Effector memory CD4-positive, alpha-beta T cell (primary cell): ENCODE results near the gene TBX6.
"Not testable (repeated sequence)": the region's sequence is repeated elsewhere in the genome, so short reads cannot be mapped to it uniquely, and the experiment has no call there.

Source experiments
- DNase-seq, 3 donors: peaks; one replicate each; pipeline ENCODE4 v3.0.0-alpha.2; 2020
- H3K27ac ChIP-seq: 2 replicates; pipeline ENCODE4 v1.7.0; 2013; ENCODE audit warnings: mild to moderate bottlenecking, low read length, moderate library complexity; ENCODE audit not compliant: insufficient read depth, poor library complexity, severe bottlenecking
- H3K27me3 ChIP-seq: replicated peaks from 2 replicates; pipeline ENCODE4 v1.7.0; 2013; ENCODE audit warnings: mild to moderate bottlenecking, low read length; ENCODE audit not compliant: insufficient read depth, control insufficient read depth, poor library complexity, severe bottlenecking
- H3K36me3 ChIP-seq: 2 replicates; pipeline ENCODE4 v1.7.0; 2013; ENCODE audit warnings: mild to moderate bottlenecking, low read length, moderate library complexity; ENCODE audit not compliant: control insufficient read depth, insufficient read depth
- H3K4me1 ChIP-seq: 2 replicates; pipeline ENCODE4 v1.7.0; 2013; ENCODE audit warnings: low read length, mild to moderate bottlenecking; ENCODE audit not compliant: control insufficient read depth, insufficient read depth, poor library complexity, severe bottlenecking
- H3K4me3 ChIP-seq: 2 replicates; pipeline ENCODE4 v1.7.0; 2013; ENCODE audit warnings: low read length, low read depth, mild to moderate bottlenecking; ENCODE audit not compliant: insufficient read depth, poor library complexity, severe bottlenecking
- H3K9me3 ChIP-seq: 2 replicates; pipeline ENCODE4 v1.7.0; 2013; ENCODE audit warnings: mild to moderate bottlenecking, low read length, moderate library complexity; ENCODE audit not compliant: control insufficient read depth

Gene TBX6

GRCh38 chr16:30122604-30123160 is 31.0 kb upstream of the TBX6 start:
- peaks cover 9% of the 10 kb centered on the region for H3K4me1 ChIP-seq
- peak in 2 of 3 donors; percentile 4 to 5 for DNase-seq

GRCh38 chr16:30121741-30122571 is 30.2 kb upstream of the TBX6 start:
- no peak for DNase-seq
- H3K27me3 ChIP-seq = no peaks in the 10 kb centered on the region
- peaks cover 9% of the 10 kb centered on the region for H3K4me1 ChIP-seq
- H3K9me3 ChIP-seq = no peaks in the 10 kb centered on the region
- H3K36me3 ChIP-seq = peaks cover 19% of the 10 kb centered on the region
- H3K4me3 ChIP-seq = peak overlapping the region; percentile 89
- peak overlapping the region; percentile 70 for H3K27ac ChIP-seq

More at GRCh38 chr16:30122604-30123160, 31.0 kb upstream of the TBX6 start:
- Histone ChIP-seq H3K27ac (peak overlapping the region; percentile 70), H3K36me3 (peaks cover 13% of the 10 kb centered on the region), H3K27me3 (no peaks in the 10 kb centered on the region), H3K4me3 (peak overlapping the region; percentile 89), H3K9me3 (no peaks in the 10 kb centered on the region)

GRCh38 chr16:30120340-30121105 is 28.8 kb upstream of the TBX6 start:
- no peaks in the 10 kb centered on the region for H3K9me3 ChIP-seq
- no peaks in the 10 kb centered on the region for H3K27me3 ChIP-seq
- H3K4me3 ChIP-seq = no peak overlapping the region
- H3K36me3 ChIP-seq = peaks cover 27% of the 10 kb centered on the region
- no peak overlapping the region for H3K27ac ChIP-seq
- no peak for DNase-seq
- H3K4me1 ChIP-seq = peaks cover 9% of the 10 kb centered on the region

GRCh38 chr16:30119428-30119827 is 27.7 kb upstream of the TBX6 start:
- Histone ChIP-seq H3K36me3 (peaks cover 27% of the 10 kb centered on the region), H3K9me3 (no peaks in the 10 kb centered on the region), H3K27ac (no peak overlapping the region), H3K4me1 (peaks cover 18% of the 10 kb centered on the region), H3K27me3 (no peaks in the 10 kb centered on the region), H3K4me3 (no peak overlapping the region)
- no peak for DNase-seq

- Histone ChIP-seq H3K27me3 (no peaks in the 10 kb centered on the region), H3K36me3 (peaks cover 31% of the 10 kb centered on the region), H3K4me3 (no peak overlapping the region), H3K4me1 (peaks cover 30% of the 10 kb centered on the region), H3K9me3 (no peaks in the 10 kb centered on the region), H3K27ac (no peak overlapping the region)
- DNase-seq = no peak
These were observed 26.0 kb upstream of the TBX6 start for GRCh38 chr16:30117768-30118167.

GRCh38 chr16:30116291-30117207 is 24.8 kb upstream of the TBX6 start:
- H3K36me3 ChIP-seq = peaks cover 36% of the 10 kb centered on the region
- no peak overlapping the region for H3K27ac ChIP-seq
- H3K4me1 ChIP-seq = peaks cover 21% of the 10 kb centered on the region
- no peaks in the 10 kb centered on the region for H3K9me3 ChIP-seq
- no peaks in the 10 kb centered on the region for H3K27me3 ChIP-seq
- DNase-seq = no peak
- H3K4me3 ChIP-seq = no peak overlapping the region

GRCh38 chr16:30115238-30115637 is 23.5 kb upstream of the TBX6 start:
- H3K27me3 ChIP-seq = no peaks in the 10 kb centered on the region
- peak in 1 of 3 donors; percentile 12 for DNase-seq
- H3K4me1 ChIP-seq = peaks cover 21% of the 10 kb centered on the region
- H3K9me3 ChIP-seq = no peaks in the 10 kb centered on the region
- H3K27ac ChIP-seq = peak overlapping the region; percentile 45
- peaks cover 40% of the 10 kb centered on the region for H3K36me3 ChIP-seq
- H3K4me3 ChIP-seq = no peak overlapping the region

GRCh38 chr16:30114833-30115232 is 23.1 kb upstream of the TBX6 start:
- H3K27me3 ChIP-seq, H3K27ac ChIP-seq, DNase-seq, H3K9me3 ChIP-seq, H3K4me3 ChIP-seq: not testable (repeated sequence)
- Histone ChIP-seq H3K4me1 (peaks cover 21% of the 10 kb centered on the region), H3K36me3 (peaks cover 38% of the 10 kb centered on the region)

- peaks cover 34% of the 10 kb centered on the region for H3K36me3 ChIP-seq
- no peak overlapping the region for H3K27ac ChIP-seq
- H3K4me3 ChIP-seq = no peak overlapping the region
- H3K4me1 ChIP-seq = peaks cover 21% of the 10 kb centered on the region
- DNase-seq = no peak
- no peaks in the 10 kb centered on the region for H3K9me3 ChIP-seq
- no peaks in the 10 kb centered on the region for H3K27me3 ChIP-seq
These were observed 22.7 kb upstream of the TBX6 start for GRCh38 chr16:30114411-30114810.
